A549 (cell line): Measurements from ENCODE around the gene RGS19. TPM values are rescaled to one million over a fixed set of nuclear protein-coding genes. Genes with fewer than 3 reads are reported as not detected.

Experiments used
- ATAC-seq, 2 experiments: fragments of 200-7000 bp in 1 of 2; fragments of >200 bp in 1 of 2; cut with Nextera tagmentation in 1 of 2; cut with Tn5 transposase in 1 of 2; 3 replicates each; pipeline versions ENCODE4 v1.8.0 to v1.9.1; 2018 to 2020; ENCODE audit warnings: mild to moderate bottlenecking in 1 of 2, moderate library complexity in 1 of 2
- CTCF ChIA-PET: fragments of 300-600 bp; sonication (Branson Sonifier 250); formaldehyde crosslinking; extraction: SDS; loops from one replicate; lab custom pipeline; 2021; ENCODE audit warnings: antibody characterized with exemption, inconsistent platforms; lab: Yijun Ruan, JAX
- POLR2A ChIA-PET: fragments of 350-600 bp; formaldehyde crosslinking; extraction: SDS; loops from one replicate; lab custom pipeline; 2021; ENCODE audit warnings: antibody characterized with exemption, inconsistent platforms; lab: Yijun Ruan, JAX
- DNase-seq, 2 experiments: peaks; one replicate each; pipeline versions ENCODE4 v3.0.0 to v3.0.0-alpha.2; 2011 to 2016; ENCODE audit warnings: low read depth in 1 of 2, low spot score in 1 of 2
- FAIRE-seq: peaks from 2 replicates; lab custom pipeline; 2011; peaks lifted over from hg19 to GRCh38; lab: Jason Lieb, UNC
- H3K27ac ChIP-seq, 2 experiments: fragments of >200 bp; sonication (Bioruptor Twin); formaldehyde crosslinking; 3 replicates each; pipeline ENCODE4 v1.5.1; 2016 to 2017
- H3K4me1 ChIP-seq: fragments of >200 bp; sonication (Bioruptor Twin); formaldehyde crosslinking; 3 replicates; pipeline ENCODE4 v1.6.1; 2016
- H3K4me2 ChIP-seq: fragments of >200 bp; sonication (Bioruptor Twin); formaldehyde crosslinking; 3 replicates; pipeline ENCODE4 v1.6.1; 2016
- H3K4me3 ChIP-seq: fragments of >200 bp; sonication (Bioruptor Twin); formaldehyde crosslinking; 3 replicates; pipeline ENCODE4 v1.5.1; 2016
- H3K9me3 ChIP-seq: fragments of >200 bp; sonication (Bioruptor Twin); formaldehyde crosslinking; 3 replicates; pipeline ENCODE4 v1.6.1; 2016
- EHF ChIP-seq: fragments of 250-450 bp; sonication (Bioruptor Pico); IDR thresholded peaks from 2 replicates; pipeline ENCODE4 v1.5.0; 2020; ENCODE audit warnings: mild to moderate bottlenecking
- FOSB ChIP-seq: fragments of 250-450 bp; sonication (Bioruptor Pico); IDR thresholded peaks from 2 replicates; pipeline ENCODE4 v1.5.0; 2020; ENCODE audit warnings: mild to moderate bottlenecking, moderate library complexity
- FOXS1 ChIP-seq: fragments of 250-450 bp; sonication (Bioruptor Pico); IDR thresholded peaks from 2 replicates; pipeline ENCODE4 v1.5.0; 2020; ENCODE audit warnings: mild to moderate bottlenecking, moderate library complexity
- HDAC2 ChIP-seq: fragments of 200-600 bp; sonication (generic); IDR thresholded peaks from 2 replicates; pipeline ENCODE4 v1.6.1; 2016
- HOXB5 ChIP-seq: fragments of 250-450 bp; sonication (Bioruptor Pico); IDR thresholded peaks from 2 replicates; pipeline ENCODE4 v1.5.0; 2020; ENCODE audit warnings: mild to moderate bottlenecking, moderate library complexity
- KDM1A ChIP-seq: fragments of 200-600 bp; sonication (generic); IDR thresholded peaks from 2 replicates; pipeline ENCODE4 v1.6.1; 2016; ENCODE audit warnings: low read depth, mild to moderate bottlenecking
- MAFK ChIP-seq: fragments of 450-650 bp; IDR thresholded peaks from 2 replicates; pipeline ENCODE4 v1.6.1; 2014; ENCODE audit not compliant: partially characterized antibody
- POLR2A ChIP-seq: IDR thresholded peaks from 2 replicates; pipeline ENCODE4 v1.6.1; 2012; ENCODE audit warnings: mild to moderate bottlenecking, low read length
- RARB ChIP-seq: fragments of 250-450 bp; sonication (Bioruptor Pico); IDR thresholded peaks from 2 replicates; pipeline ENCODE4 v1.8.0; 2021; ENCODE audit warnings: mild to moderate bottlenecking, moderate library complexity
- RFX5 ChIP-seq: fragments of 450-650 bp; IDR thresholded peaks from 2 replicates; pipeline ENCODE4 v1.7.1; 2014; ENCODE audit warnings: antibody characterized with exemption, mild to moderate bottlenecking, moderate library complexity
- RNF2 ChIP-seq: fragments of 200-600 bp; sonication (generic); IDR thresholded peaks from 2 replicates; pipeline ENCODE4 v1.6.1; 2016; ENCODE audit warnings: low read depth, mild to moderate bottlenecking, antibody characterized with exemption, moderate library complexity, borderline replicate concordance
- SMC3 ChIP-seq: fragments of >200 bp; sonication (Bioruptor Twin); formaldehyde crosslinking; IDR thresholded peaks from 3 replicates; pipeline ENCODE4 v1.6.1; 2018; ENCODE audit warnings: inconsistent platforms
- SREBF2 ChIP-seq: fragments of 450-650 bp; IDR thresholded peaks from 2 replicates; pipeline ENCODE4 v1.6.1; 2014; ENCODE audit warnings: mild to moderate bottlenecking, moderate library complexity
- TFCP2L1 ChIP-seq: fragments of 250-450 bp; sonication (Bioruptor Pico); IDR thresholded peaks from 2 replicates; pipeline ENCODE4 v1.5.0; 2021; ENCODE audit warnings: mild to moderate bottlenecking
- ZFP36 ChIP-seq: fragments of 450-650 bp; IDR thresholded peaks from 2 replicates; pipeline ENCODE4 v1.6.1; 2014; ENCODE audit warnings: borderline replicate concordance; ENCODE audit not compliant: partially characterized antibody
- ZSCAN20 ChIP-seq: fragments of 250-450 bp; sonication (Bioruptor Pico); IDR thresholded peaks from 2 replicates; pipeline ENCODE4 v1.8.0; 2022; ENCODE audit warnings: mild to moderate bottlenecking, moderate library complexity
- WGBS: methylation state at CpG from one replicate; pipeline ENCODE4 v1.1.6; 2017; ENCODE audit errors: missing lambda C conversion rate; 5-methylcytosine and 5-hydroxymethylcytosine counted together
- polyA plus RNA-seq, 4 experiments: library from polyadenylated mRNA; depleted of rRNA in 3 of 4; stranded (reverse); fragments of >200 nt; fragmentation: RNase III in 1 of 4; extraction: RNeasy Plus Mini Kit Qiagen cat#74134 plus additional on column Dnase treatment in 1 of 4; gene quantifications; 2 replicates in 3 of 4; 3 replicates in 1 of 4; pipeline ENCODE4 v1.2.3, GENCODE V29; 2011 to 2017
- TF ChIP-seq, protein P1 (sequence below): fragments of 250-450 bp; sonication (Bioruptor Pico); IDR thresholded peaks from 2 replicates; pipeline ENCODE4 v1.5.0; 2020; ENCODE audit warnings: low read depth, mild to moderate bottlenecking, moderate library complexity
- TF ChIP-seq, protein P2 (sequence below): IDR thresholded peaks from 2 replicates; pipeline ENCODE4 v1.6.1; 2012; ENCODE audit warnings: low read depth, borderline replicate concordance
- TF ChIP-seq, protein P3 (sequence below): fragments of 150-350 bp; IDR thresholded peaks from 2 replicates; pipeline ENCODE4 v1.6.1; 2014; ENCODE audit warnings: low read depth, mild to moderate bottlenecking, low read length
- TF ChIP-seq, protein P4 (sequence below): fragments of 200-600 bp; sonication (generic); IDR thresholded peaks from 2 replicates; pipeline ENCODE4 v1.6.1; 2016; ENCODE audit warnings: antibody characterized with exemption, mild to moderate bottlenecking, moderate library complexity

The RGS19 gene
- polyA plus RNA-seq, 2 of the 4 experiments (the other 2 are of a cell fraction) = 13.8 to 18.8 TPM

DNA sequence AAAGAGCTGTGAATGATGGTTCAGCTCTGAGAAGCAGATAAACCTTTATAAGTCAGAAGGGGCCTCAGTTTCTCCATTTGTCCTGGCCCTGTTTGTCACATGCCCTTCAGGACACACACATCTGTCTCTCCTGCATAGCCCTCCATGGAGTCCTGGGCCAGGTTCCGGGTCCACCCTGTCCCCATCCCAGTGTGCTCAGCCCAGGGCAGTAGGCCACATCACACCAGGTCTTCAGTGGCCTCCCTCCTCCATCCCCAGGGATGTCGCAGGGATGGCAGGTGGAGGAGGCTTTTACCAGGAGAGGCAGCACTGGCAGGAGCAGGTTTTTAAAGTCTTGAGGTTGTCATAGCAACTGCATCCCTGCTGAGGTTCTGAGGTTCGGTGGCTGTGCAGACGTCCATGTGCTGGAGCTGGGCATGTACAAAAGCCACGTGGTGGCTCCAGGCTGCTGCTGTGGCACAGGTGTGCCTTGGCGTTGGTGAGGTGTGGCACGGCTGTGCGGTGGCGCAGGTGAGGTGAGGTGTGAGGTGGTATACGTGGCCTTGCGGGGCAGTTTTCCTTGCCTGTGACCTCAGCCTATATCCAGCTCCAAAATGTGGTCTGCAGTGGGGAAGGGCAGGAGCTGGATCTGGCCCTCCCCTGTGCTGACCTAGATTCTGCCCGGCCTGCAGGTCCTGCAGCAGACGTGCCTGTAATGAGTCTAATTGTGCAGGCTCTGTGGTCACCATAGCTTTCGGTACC lies 36.0 kb upstream of the RGS19 start:
- ATAC-seq (no peak), FAIRE-seq (no peak), DNase-seq (no peak)
- POLR2A ChIA-PET = interaction anchor here (1.3 kb wide), 1 partner anchor 32 kb away, joined by 4 read pairs; the partner anchor contains the start of gene LKAAEAR1
- no peak overlapping the region for H3K4me3 ChIP-seq
- 61% methylated on average over 13 of the region's 14 CpGs for WGBS
- TF ChIP-seq TFCP2L1 (no peak), POLR2A (no peak), RARB (no peak), KDM1A (no peak), HDAC2 (no peak), RFX5 (no peak)
- TF ChIP-seq, protein P1, sequence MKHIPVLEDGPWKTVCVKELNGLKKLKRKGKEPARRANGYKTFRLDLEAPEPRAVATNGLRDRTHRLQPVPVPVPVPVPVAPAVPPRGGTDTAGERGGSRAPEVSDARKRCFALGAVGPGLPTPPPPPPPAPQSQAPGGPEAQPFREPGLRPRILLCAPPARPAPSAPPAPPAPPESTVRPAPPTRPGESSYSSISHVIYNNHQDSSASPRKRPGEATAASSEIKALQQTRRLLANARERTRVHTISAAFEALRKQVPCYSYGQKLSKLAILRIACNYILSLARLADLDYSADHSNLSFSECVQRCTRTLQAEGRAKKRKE (CRISPR knock-in tag) = no peak
- TF ChIP-seq, protein P2, sequence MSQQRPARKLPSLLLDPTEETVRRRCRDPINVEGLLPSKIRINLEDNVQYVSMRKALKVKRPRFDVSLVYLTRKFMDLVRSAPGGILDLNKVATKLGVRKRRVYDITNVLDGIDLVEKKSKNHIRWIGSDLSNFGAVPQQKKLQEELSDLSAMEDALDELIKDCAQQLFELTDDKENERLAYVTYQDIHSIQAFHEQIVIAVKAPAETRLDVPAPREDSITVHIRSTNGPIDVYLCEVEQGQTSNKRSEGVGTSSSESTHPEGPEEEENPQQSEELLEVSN = no peak
- no peaks in the 10 kb centered on the region for H3K4me1 ChIP-seq
- CTCF ChIA-PET = interaction anchor here (1.3 to 7.6 kb wide), 6 partner anchors 9 to 77 kb away, joined by 3 to 58 read pairs (median 7); partner anchors contain the start of genes LKAAEAR1 and NPBWR2
- H3K4me2 ChIP-seq = no peak overlapping the region
- H3K9me3 ChIP-seq = no peaks in the 10 kb centered on the region
- no peak overlapping the region for H3K27ac ChIP-seq

DNA sequence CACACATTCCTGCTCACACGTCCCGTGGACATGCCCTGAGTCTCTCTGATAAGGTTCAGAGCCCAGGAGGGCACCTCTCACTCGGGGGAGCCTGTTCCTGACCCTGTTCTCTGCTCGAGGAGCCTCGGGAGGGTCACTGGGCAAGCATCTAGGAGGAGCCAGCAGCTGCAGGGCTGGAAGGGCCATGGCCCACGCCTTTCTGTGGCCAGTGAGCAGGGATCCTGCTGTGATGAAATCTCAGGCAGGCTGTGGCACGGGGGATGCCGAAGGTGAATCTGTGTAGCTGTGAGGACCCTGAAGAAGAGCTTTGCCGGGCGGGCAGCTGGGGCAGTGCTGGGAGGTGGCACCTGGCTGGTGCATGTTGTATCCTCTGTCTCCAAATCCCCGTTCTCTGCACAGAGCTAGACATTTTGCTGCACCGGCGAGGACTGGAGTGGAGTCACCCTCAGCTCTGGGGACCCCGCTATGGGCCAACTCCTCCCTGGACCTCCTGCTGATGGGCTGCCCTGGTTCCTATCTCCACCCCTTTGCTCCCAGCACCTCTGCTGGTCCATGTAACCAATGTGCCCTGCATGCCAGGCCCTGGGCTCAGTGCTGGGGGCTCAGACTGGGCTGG lies 35.1 kb upstream of the RGS19 start:
- no peak for TF ChIP-seq SREBF2
- TF ChIP-seq RFX5 = no peak
- TF ChIP-seq, protein P3, sequence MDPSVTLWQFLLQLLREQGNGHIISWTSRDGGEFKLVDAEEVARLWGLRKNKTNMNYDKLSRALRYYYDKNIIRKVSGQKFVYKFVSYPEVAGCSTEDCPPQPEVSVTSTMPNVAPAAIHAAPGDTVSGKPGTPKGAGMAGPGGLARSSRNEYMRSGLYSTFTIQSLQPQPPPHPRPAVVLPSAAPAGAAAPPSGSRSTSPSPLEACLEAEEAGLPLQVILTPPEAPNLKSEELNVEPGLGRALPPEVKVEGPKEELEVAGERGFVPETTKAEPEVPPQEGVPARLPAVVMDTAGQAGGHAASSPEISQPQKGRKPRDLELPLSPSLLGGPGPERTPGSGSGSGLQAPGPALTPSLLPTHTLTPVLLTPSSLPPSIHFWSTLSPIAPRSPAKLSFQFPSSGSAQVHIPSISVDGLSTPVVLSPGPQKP = no peak
- TF ChIP-seq RARB = no peak
- TF ChIP-seq TFCP2L1 = no peak
- TF ChIP-seq MAFK = no peak
- TF ChIP-seq, protein P1 (CRISPR knock-in tag) = no peak
- no peak for TF ChIP-seq FOXS1 (CRISPR knock-in tag)
- TF ChIP-seq, protein P4, sequence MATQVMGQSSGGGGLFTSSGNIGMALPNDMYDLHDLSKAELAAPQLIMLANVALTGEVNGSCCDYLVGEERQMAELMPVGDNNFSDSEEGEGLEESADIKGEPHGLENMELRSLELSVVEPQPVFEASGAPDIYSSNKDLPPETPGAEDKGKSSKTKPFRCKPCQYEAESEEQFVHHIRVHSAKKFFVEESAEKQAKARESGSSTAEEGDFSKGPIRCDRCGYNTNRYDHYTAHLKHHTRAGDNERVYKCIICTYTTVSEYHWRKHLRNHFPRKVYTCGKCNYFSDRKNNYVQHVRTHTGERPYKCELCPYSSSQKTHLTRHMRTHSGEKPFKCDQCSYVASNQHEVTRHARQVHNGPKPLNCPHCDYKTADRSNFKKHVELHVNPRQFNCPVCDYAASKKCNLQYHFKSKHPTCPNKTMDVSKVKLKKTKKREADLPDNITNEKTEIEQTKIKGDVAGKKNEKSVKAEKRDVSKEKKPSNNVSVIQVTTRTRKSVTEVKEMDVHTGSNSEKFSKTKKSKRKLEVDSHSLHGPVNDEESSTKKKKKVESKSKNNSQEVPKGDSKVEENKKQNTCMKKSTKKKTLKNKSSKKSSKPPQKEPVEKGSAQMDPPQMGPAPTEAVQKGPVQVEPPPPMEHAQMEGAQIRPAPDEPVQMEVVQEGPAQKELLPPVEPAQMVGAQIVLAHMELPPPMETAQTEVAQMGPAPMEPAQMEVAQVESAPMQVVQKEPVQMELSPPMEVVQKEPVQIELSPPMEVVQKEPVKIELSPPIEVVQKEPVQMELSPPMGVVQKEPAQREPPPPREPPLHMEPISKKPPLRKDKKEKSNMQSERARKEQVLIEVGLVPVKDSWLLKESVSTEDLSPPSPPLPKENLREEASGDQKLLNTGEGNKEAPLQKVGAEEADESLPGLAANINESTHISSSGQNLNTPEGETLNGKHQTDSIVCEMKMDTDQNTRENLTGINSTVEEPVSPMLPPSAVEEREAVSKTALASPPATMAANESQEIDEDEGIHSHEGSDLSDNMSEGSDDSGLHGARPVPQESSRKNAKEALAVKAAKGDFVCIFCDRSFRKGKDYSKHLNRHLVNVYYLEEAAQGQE = no peak
- no peak for TF ChIP-seq ZSCAN20
- no peak for TF ChIP-seq FOSB (CRISPR knock-in tag)
- no peak for TF ChIP-seq RNF2
- no peak for TF ChIP-seq SMC3
- TF ChIP-seq POLR2A = no peak
- no peak for TF ChIP-seq ZFP36
- no peak for TF ChIP-seq HOXB5
- no peak for TF ChIP-seq EHF
- ChIA-PET POLR2A (no interaction called here), CTCF (interaction anchor here (4.9 to 7.6 kb wide), 2 partner anchors 13 to 30 kb away, joined by 18 to 58 read pairs; partner anchors contain the start of gene LKAAEAR1)
- WGBS = 69% methylated on average over 11 of the region's 14 CpGs
- H3K9me3 ChIP-seq = no peaks in the 10 kb centered on the region
- FAIRE-seq (no peak), ATAC-seq (no peak), DNase-seq (no peak)
- no peaks in the 10 kb centered on the region for H3K4me1 ChIP-seq
- no peak overlapping the region for H3K4me3 ChIP-seq
- no peak overlapping the region for H3K27ac ChIP-seq
- H3K4me2 ChIP-seq = no peak overlapping the region
